PFSK-1 (cell line): ENCODE results near the gene RNF169. TPM values are rescaled to one million over a fixed set of nuclear protein-coding genes. Genes with fewer than 3 reads are reported as not detected.

Experiments used
- FOXP2 ChIP-seq: optimal IDR thresholded peaks from 2 replicates; pipeline ENCODE3; 2011; ENCODE audit warnings: borderline replicate concordance, control low read depth, inconsistent platforms; ENCODE audit not compliant: insufficient read depth; ENCODE audit errors: extremely low read length, extremely low read depth
- POLR2AphosphoS5 ChIP-seq: IDR thresholded peaks from 2 replicates; pipeline ENCODE4 v1.6.1; 2012; ENCODE audit warnings: low read depth, mild to moderate bottlenecking, control low read depth, low read length, moderate library complexity
- REST ChIP-seq, 2 experiments: IDR thresholded peaks; 2 replicates each; pipeline versions ENCODE4 v1.6.1 to v1.8.0; 2011 to 2012; ENCODE audit warnings: low read depth in 2 of 2, low read length in 2 of 2, control low read depth in 1 of 2, inconsistent platforms in 1 of 2, mild to moderate bottlenecking in 1 of 2, moderate library complexity in 1 of 2; ENCODE audit not compliant: insufficient read depth in 1 of 2
- SIN3A ChIP-seq: IDR thresholded peaks from 2 replicates; pipeline ENCODE4 v1.6.1; 2012; ENCODE audit warnings: mild to moderate bottlenecking, low read length, moderate library complexity, borderline replicate concordance; ENCODE audit not compliant: insufficient read depth
- TAF1 ChIP-seq: IDR thresholded peaks from 2 replicates; pipeline ENCODE4 v1.6.1; 2012; ENCODE audit warnings: low read length, control low read depth, borderline replicate concordance; ENCODE audit not compliant: insufficient read depth
- polyA plus RNA-seq: library from polyadenylated mRNA; unstranded; fragments of >200 nt; gene quantifications from one replicate; pipeline ENCODE4 v1.2.1, GENCODE V29; 2012; ENCODE audit warnings: low read depth, missing spikeins; ENCODE audit not compliant: insufficient read length

Gene RNF169, protein sequence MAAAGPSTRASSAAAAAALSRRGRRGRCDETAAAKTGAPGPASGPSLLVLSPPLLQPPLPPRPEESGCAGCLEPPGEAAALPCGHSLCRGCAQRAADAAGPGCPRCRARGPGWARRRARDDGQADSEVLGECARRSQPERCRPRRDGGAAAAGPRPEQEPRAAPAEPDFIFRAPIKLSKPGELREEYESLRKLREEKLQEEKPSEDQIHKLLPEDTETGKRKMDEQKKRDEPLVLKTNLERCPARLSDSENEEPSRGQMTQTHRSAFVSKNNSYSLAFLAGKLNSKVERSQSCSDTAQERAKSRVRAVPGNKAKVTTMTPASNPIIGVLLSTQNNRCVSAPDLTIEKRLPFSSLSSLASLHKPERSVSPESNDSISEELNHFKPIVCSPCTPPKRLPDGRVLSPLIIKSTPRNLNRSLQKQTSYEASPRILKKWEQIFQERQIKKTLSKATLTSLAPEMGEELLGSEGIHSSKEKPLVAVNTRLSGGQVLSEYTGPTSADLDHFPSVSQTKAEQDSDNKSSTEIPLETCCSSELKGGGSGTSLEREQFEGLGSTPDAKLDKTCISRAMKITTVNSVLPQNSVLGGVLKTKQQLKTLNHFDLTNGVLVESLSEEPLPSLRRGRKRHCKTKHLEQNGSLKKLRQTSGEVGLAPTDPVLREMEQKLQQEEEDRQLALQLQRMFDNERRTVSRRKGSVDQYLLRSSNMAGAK
- 9.7 TPM for polyA plus RNA-seq

- TF ChIP-seq REST (IDR thresholded peaks at IDR 0.05; ENCODE audit: insufficient read depth in 1 of 2, low read depth in 2 of 2, low read length in 2 of 2) = peak in 1 of 2 experiments; percentile 50; a peak in 1 of 4 replicates
- 0 out of 2 replicates have a peak, but pooled peaks have one; percentile 55 for TF ChIP-seq SIN3A
- peak; percentile 24 for TF ChIP-seq FOXP2
- peak; percentile 94 for TF ChIP-seq TAF1
- TF ChIP-seq POLR2AphosphoS5 = peak; percentile 80
These were observed at the start of gene RNF169 for GRCh38 chr11:74748211-74749126. Gene RNF169, plus strand, starts transcription at chr11:74748849. Its CDS starts 32 bp downstream, at chr11:74748881.

DNA sequence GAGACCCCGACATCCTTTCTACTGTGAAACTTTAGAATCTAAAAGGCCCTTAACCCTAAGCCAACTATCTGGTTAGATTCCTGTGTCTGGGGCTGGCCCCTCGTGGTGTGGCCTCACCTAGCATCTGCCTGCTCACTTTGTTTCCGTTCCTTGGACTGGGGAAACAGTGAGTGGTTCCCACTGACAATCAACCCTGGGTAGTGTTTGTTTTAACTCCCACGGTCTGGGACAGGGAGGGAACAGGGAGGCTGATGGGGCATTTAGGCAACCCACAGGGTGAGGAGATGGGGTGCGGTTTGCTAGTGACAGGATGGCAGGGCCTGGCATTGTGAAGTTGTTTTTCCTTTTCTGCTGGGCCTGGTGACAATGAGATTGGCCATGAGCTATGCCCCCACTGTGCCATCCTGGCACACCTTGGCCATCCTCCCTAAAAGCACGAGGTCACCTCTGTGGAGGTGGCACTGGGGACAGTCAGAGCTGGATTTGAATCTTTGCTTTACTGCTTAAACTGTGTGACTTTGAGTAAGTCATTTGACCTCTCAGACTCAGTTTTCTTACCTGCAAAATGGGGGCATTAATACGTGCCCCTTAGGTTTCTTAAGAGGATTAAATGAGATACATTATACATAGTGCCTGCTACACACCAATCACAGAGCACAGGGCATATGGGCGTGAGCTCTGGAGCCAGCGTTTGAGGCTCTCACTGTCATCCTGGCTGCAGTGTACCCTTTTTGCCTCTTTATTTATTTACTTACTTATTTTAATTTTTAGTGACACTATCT lies 48.8 kb upstream of the RNF169 start:
- no peak for TF ChIP-seq POLR2AphosphoS5
- no peak for TF ChIP-seq SIN3A

- TF ChIP-seq POLR2AphosphoS5 (no peak), FOXP2 (no peak), REST (IDR thresholded peaks at IDR 0.05; ENCODE audit: insufficient read depth in 1 of 2, low read depth in 2 of 2, low read length in 2 of 2) (no peak), SIN3A (no peak), TAF1 (no peak)
These were observed 47.3 kb upstream of the RNF169 start for GRCh38 chr11:74701351-74701750.

GRCh38 chr11:74702383-74703007 lies 46.2 kb upstream of the RNF169 start:
- TF ChIP-seq REST (IDR thresholded peaks at IDR 0.05; ENCODE audit: insufficient read depth in 1 of 2, low read depth in 2 of 2, low read length in 2 of 2) (no peak), FOXP2 (no peak), SIN3A (no peak), TAF1 (no peak), POLR2AphosphoS5 (no peak)
